Activated CD4-positive, CD25-positive, alpha-beta regulatory T cell (primary cell): ENCODE measurements around the gene TPSB2.

ENCODE experiments used
- DNase-seq, 4 experiments: peaks; one replicate each; lab custom pipeline; 2025; lab: John Stamatoyannopoulos, UW

The TPSB2 gene

DNA sequence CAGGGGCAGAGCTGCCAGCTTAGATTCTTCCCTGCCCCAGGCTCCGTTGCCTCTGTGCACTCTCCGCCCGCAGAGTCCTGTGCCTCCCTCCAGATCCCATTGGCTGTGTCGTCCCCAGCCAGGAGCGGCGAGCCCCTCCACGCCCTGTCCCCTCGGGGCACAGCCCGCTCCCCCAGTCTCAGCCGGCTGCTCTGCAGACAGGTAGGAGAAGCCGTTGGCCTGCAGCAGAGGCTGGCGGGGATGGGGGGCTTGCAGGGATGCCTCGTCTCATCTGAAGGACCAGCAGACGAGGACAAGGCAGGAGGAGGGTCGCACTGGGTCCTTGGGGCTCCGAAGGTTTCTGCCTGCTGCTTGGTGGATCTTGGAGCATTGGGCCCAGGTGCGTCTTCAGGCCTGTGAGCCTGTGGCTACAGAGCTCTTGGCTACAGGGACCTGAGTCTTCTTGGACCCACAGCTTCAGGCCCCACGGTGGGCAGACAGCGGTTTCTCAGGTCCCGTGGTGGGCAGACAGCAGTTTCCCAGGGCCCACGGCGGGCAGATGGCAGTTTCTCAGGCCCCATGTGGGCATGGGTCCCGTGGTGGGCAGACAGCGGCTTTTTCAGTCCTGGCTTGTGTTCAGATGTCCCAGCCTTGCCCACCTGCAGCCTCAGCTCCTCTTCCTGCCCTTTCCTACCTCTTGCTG lies 10.9 kb downstream of the TPSB2 start:
- no peak for DNase-seq

DNA sequence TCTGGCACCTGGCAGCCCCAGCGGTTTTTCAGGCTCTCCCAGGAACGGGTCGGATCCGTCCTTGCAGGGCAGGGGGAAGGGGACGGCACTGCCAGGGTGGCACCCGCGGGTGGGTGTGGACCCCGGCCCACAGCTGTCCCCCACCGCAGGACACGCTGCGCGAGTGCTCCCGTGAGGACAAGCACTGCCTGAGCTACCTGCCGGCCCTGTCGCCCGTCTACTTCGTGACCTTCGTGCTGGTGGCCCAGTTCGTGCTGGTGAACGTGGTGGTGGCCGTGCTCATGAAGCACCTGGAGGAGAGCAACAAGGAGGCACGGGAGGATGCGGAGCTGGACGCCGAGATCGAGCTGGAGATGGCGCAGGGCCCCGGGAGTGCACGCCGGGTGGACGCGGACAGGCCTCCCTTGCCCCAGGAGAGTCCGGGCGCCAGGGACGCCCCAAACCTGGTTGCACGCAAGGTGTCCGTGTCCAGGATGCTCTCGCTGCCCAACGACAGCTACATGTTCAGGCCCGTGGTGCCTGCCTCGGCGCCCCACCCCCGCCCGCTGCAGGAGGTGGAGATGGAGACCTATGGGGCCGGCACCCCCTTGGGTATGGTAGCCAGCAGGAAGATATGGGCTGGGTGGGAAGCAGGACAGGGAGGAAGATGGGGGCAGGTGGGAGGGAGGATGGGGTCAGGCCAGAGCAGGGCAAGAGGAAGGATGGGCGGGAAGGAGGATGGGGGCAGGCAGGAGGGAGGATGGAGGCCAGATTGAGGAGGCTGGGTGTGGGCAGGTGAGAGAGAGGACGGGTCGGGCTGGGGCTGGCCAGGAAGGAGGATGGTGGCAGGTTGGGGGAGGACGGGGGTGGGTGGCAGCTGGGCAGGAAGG lies 11.7 kb downstream of the TPSB2 start:
- DNase-seq: no peak

DNA sequence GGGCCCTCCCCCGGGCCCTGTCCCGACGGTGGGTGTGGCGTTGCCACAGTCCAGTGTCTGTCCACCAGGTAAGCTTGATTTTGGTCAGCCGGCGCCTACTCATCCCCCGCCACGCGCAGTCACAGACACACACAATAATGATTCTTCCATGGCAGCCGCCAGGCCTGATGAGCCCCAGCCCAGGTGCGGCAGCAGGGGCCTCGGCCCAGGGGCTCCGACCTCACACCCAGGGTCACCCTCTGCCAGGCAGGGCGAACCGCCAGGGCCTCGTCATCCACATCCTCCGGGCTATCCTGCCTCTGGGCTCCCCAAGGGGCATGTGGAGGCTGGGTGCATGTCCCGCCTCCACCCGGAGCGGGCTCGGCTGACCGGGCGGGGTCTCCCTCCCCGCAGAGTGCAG lies 12.5 kb downstream of the TPSB2 start:
- DNase-seq: no peak

DNA sequence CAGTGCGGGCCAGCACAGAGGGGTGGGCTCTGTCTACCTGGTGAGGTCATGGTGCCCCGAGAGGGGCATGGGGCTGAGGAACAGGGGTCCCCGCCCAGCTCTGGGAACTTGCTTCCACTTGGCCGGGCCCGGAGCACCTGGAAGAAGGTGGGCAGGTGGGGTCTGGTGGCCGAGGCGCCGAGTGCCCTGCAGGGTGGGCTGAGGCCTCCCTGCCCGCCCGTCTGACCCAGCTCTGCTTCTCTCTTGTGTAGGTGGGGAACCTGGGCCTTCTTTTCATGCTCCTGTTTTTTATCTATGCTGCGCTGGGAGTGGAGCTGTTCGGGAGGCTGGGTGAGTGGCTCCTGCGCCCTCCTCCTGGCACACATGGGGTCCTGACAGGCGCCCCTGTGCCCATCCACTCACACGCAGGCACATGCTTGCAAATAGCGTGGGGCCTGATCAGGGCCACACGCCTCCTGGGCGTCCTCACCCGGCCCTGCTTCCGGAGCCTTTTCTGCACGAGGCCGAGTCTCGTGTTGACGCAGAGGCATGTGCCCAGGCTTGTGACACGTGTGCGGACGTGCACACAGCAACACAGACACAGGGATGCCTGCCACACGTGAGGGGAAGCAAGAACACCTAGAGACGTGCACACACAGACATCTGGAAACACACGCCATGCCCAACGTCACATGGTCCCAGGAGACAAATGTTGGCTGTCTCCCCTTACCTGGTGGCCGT lies 13.1 kb downstream of the TPSB2 start:
- no peak for DNase-seq

DNA sequence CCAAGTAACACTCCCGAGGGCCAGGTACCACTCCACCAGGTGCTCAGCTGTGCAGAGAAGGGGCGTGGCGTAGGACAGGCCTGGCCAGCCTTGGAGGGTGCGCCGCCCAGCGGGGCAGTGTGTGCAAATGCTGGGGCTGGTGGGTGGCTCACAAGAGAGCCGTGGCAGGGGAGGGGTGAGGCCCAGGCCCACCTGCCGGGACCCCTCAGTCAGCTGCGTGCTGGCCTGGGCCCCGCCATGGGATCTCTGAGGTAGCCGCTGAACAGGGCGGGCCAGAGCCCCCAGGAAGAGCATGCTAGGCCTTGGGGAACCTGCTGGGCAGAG lies 13.7 kb downstream of the TPSB2 start:
- no peak for DNase-seq

DNA sequence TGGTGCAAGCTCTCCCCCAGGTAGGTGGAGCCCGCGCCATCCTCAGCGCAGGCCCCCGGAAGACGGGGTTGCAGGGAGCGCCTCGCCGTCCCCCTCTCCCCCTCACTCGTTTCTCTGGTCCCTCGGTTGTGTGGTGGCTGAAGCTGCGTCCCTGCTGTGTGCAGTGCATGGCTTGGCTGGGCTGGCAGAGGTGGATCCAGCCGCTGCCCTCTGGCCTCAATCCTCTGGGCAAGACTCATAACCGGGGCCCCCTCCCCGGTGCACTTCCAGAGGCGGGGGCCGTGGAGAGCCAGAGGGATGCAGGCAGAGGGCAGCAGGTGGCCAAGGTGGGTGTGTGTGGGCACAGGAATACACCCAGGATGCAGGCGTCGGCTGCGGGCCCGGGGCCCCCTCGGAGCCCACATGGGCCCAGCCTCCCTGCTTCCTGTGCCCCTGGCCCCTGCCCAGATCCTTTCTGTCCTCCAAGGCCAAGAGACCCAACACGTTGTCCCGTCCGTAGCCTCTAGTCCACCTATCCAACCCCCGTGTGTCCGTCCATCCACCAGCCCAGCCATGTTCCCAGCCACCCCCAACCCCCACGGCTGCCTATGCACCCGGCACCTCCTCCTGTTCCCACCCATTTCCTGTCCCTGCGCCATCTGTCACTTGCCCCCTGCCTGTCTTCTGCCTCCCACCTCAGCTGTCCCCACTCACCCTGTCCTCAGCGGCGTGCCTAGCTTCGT lies 14.2 kb downstream of the TPSB2 start:
- DNase-seq: no peak

DNA sequence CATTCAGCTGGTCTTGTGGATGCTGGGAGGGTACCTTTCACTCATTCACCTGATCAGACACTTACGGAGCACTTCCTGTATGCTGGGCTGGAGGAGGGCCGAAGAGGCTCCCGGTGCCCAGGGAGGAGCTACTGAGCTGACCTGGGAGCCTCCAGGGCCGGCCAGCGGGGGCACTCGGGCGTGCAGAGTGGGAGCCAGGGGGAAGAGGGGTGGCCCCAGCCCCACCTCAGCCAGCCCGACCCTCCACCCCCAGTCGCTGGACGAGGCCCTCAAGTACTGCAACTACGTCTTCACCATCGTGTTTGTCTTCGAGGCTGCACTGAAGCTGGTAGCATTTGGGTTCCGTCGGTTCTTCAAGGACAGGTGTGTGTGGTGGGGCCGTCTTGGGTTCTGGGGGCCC lies 15.3 kb downstream of the TPSB2 start:
- DNase-seq: no peak

DNA sequence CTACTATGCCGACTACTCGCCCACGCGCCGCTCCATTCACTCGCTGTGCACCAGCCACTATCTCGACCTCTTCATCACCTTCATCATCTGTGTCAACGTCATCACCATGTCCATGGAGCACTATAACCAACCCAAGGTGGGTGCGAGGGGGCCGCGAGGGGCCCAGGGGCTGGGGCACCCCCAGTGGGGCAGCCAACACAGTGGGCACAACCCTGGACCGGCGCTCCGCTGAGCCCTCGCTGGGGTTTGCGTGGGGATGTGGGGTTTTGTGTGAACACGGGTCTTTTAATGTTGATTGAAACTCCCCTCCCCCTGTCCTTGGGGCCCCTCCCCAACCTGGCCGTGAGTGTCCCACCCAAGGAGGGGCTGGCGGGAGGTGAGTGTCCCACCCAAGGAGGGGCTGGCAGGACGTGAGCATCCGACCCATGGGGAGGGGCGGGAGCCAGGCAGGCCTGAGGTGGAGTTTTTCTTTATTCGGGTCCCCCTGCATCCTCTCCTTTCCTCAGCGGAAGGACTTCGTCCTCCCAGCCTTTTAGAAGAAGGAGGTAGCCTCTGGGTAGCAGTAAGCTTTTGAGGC lies 16.1 kb downstream of the TPSB2 start:
- DNase-seq: no peak

DNA sequence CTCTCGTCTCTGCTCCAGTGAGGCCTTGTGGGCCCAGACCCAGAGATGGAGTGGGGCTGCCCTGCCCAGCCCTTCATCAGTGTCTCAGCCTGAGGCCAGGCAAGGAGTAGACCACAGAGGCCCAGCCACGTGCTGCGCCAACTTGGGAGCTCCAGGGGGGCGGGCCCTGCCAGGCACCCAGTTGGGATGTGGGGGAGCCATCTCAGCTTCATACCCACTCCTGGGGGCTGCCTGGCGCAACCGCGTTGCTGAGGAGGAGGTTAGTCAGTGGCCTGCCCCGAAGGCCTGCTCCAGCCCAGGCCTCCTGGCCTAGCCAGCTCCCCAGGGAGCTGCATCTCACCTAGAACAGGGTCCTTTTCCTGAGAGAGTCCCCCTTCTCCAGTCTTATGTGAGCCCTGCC lies 16.8 kb downstream of the TPSB2 start:
- no peak for DNase-seq

DNA sequence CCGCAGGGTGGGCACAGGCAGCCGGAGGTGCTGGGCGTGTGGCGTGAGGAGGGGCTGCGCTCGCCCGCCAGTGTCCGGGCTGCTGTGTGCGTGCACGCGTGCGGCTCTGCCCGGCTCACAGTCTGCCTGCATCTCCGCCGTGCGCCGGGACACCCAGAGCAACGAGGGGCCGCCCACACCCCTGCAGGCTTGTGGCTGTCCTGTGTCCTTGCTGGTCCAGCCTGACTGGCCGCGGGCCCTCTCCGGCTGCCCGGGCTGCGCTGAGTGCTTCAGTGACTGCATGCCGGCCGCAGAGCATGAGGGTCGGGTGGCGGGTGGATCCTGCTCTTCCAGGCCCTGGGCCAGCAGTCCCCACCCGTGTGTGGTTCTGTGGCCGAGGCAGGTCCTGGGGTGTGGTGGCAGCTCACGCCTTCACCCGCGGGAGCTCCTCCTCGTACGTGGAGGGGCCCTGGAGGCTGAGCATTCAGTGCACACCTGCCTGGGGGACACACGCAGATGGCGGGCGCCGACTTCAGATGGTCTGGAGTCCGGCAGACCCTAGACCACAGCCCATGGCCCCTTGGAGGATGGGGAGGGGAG lies 17.3 kb downstream of the TPSB2 start:
- no peak for DNase-seq

DNA sequence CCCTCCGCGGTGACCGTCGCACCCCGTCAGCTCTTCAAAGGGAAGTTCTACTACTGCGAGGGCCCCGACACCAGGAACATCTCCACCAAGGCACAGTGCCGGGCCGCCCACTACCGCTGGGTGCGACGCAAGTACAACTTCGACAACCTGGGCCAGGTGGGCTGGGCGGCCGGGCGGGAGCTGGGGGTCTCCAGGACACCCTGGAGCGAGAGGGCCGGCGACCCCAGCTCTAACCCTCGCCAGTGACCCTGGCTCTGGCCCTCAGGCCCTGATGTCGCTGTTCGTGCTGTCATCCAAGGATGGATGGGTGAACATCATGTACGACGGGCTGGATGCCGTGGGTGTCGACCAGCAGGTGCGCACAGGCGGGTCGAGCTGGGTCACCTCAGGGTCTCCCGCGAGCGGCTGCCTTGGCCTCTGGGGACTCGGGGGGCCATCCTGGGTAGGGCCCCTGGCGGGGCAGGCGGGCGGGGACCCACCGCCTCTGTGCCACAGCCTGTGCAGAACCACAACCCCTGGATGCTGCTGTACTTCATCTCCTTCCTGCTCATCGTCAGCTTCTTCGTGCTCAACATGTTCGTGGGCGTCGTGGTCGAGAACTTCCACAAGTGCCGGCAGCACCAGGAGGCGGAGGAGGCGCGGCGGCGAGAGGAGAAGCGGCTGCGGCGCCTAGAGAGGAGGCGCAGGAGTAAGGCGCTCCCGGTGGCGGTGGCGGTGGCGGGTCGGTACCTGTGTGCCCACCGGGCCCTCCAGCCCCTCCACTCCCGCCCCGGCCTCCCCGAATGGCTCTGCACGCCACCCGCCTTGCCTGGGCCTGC lies 18.3 kb downstream of the TPSB2 start:
- DNase-seq: no peak

DNA sequence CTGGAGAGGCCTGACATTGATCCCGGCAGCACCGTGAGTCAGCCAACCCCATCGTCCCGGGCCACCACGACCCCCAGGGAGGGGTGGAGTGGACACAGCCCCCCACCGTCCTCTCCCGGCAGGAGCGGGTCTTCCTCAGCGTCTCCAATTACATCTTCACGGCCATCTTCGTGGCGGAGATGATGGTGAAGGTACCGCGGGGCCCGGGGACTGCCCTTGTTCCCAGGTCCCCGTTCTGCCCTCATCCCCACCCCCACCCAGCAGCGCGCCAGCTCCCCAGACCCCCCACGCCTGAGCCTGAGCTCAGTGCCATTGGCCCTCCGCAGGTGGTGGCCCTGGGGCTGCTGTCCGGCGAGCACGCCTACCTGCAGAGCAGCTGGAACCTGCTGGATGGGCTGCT lies 19.5 kb downstream of the TPSB2 start:
- DNase-seq: no peak

DNA sequence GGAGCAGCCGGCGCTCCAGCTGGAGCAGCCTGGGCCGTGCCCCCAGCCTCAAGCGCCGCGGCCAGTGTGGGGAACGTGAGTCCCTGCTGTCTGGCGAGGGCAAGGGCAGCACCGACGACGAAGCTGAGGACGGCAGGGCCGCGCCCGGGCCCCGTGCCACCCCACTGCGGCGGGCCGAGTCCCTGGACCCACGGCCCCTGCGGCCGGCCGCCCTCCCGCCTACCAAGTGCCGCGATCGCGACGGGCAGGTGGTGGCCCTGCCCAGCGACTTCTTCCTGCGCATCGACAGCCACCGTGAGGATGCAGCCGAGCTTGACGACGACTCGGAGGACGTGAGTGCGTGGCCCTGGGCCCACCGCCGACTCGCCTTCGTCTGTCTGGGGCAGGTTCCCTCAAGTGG lies 20.9 kb downstream of the TPSB2 start:
- DNase-seq: no peak

DNA sequence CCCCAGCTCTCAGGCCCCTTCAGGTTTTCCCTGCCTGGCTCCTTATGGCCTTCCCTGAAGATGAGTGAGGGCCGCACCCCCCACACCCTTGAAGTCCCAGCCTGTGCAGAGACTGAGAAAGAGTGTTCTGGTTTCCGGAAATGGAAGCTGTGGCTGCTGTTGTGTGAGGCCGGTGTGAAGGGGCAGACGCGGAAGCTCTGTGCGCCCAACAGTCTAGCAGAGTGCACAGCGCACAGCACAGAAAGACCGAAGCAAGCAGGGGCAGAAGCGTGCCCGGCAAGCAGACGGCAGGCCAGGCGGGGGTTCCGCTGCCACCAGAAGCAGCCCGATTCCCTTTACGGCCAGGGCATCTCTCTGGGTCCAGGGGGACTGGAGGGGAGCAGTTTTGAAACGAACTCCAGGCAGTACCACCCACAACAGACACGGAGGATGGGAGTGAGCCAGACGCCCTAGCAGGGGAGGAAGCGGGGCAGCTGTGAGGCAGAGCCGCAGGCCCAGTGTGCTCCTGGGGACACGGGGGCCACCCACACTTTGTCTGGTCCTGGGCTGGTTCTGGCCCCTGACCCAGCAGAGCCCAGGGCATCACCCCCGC lies 21.6 kb downstream of the TPSB2 start:
- DNase-seq: no peak

DNA sequence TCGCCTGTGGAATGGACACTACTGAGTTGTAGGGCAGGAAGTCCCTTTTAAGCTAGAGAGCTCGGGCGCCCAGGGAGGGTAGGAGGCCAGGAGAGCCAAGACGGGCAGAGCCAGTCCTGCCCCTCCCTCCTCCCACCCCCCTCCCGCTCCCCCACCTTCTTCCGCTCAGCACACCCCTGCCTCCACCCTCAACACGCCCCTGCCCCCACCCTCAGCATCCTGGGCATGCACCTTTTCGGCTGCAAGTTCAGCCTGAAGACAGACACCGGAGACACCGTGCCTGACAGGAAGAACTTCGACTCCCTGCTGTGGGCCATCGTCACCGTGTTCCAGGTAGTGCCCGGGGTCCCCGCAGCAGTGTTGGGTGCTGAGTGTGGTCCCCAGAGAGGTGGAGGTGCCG lies 23.2 kb downstream of the TPSB2 start:
- DNase-seq: no peak

DNA sequence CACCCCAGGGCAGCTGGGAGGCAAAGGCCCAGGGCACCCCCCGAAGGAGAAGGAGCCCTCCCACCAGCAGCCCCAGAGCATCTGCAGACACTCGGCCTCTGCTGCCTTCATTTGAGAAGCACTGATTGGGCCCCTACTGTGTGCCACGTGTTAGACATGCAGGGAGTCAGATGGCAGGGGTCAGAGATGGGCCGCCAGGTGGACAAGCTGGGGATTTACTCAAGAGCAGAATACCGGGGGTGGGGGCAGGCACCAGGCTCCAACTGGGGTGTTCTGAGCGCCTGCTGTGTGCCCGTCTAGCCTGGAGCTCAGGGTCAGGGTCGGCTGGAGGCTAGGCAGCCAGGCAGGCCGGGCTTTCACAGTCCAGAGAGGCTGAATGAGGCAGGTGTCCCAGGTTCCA lies 23.7 kb downstream of the TPSB2 start:
- DNase-seq: no peak

DNA sequence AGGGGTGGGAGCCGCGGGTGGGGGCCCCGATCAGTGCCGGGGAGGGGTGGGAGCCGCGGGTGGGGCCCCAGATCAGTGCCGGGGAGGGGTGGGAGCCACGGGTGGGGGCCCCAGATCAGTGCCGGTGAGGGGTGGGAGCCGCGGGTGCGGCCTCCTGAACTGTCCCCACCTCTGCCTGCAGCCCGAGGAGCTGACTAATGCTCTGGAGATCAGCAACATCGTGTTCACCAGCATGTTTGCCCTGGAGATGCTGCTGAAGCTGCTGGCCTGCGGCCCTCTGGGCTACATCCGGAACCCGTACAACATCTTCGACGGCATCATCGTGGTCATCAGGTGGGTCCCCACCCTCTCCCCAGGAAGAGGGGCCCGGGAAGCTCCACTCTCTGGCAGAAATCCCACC lies 25.1 kb downstream of the TPSB2 start:
- no peak for DNase-seq

DNA sequence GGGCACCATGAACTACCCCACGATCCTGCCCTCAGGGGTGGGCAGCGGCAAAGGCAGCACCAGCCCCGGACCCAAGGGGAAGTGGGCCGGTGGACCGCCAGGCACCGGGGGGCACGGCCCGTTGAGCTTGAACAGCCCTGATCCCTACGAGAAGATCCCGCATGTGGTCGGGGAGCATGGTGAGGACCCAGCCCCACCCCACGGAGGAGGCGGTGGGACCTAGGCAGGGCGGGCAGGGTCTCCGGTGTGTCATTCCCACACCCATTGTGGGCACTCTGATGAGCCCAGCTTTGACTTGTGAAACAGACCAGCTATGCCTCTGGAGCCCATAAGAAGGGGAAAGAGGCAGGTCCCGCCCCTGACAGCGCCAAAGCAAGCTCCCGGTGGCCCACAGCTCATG lies 27.7 kb downstream of the TPSB2 start:
- DNase-seq: no peak

DNA sequence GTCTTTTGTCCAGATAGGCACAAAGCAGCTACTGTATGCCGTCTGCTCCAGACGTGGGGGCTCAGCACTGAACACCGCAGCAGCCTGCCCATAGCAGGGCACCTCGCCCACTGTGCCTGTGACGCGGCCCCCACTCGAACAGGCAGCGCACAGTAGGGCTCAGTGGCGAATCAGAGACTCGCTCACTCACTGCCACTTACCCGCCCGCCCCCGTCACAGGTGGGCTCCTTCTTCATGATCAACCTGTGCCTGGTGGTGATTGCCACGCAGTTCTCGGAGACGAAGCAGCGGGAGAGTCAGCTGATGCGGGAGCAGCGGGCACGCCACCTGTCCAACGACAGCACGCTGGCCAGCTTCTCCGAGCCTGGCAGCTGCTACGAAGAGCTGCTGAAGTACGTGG lies 28.5 kb downstream of the TPSB2 start:
- DNase-seq: no peak

DNA sequence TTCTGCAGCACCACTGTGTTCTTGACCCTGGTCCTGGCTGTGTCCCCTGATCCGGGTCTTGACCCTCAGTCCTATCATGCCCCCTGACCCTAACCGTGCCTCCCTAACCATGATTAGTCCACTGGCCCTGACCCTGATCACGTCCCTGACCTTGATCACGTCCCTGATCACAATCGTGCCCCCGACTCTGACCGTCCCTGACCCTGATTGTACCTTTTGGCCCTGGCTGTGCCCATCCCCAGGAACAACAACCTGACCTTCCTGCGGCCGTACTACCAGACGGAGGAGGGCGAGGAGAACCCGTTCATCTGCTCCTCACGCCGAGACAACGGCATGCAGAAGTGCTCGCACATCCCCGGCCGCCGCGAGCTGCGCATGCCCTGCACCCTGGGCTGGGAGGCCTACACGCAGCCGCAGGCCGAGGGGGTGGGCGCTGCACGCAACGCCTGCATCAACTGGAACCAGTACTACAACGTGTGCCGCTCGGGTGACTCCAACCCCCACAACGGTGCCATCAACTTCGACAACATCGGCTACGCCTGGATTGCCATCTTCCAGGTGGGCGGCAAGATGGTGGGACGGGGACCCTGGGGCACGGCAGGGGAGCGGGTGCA lies 29.9 kb downstream of the TPSB2 start:
- DNase-seq: no peak
